Ishikawa (cell line): ENCODE results near the gene MICAL3.

Experiments
- CEBPB ChIP-seq: IDR thresholded peaks from 2 replicates; pipeline ENCODE4 v1.6.1; 2012
- CREB1 ChIP-seq: IDR thresholded peaks from 2 replicates; pipeline ENCODE4 v1.6.1; 2012; ENCODE audit warnings: low read depth
- EGR1 ChIP-seq: IDR thresholded peaks from 2 replicates; pipeline ENCODE4 v1.6.1; 2012
- EP300 ChIP-seq: IDR thresholded peaks from 2 replicates; pipeline ENCODE4 v1.6.1; 2012; ENCODE audit warnings: borderline replicate concordance
- FOXM1 ChIP-seq: IDR thresholded peaks from 2 replicates; pipeline ENCODE4 v1.6.1; 2012; ENCODE audit warnings: low read depth, borderline replicate concordance
- MAX ChIP-seq: IDR thresholded peaks from 2 replicates; pipeline ENCODE4 v1.6.1; 2012
- NFIC ChIP-seq: IDR thresholded peaks from 2 replicates; pipeline ENCODE4 v1.6.1; 2012
- RAD21 ChIP-seq: IDR thresholded peaks from 2 replicates; pipeline ENCODE4 v1.6.1; 2012; ENCODE audit warnings: low read depth
- REST ChIP-seq: IDR thresholded peaks from 2 replicates; pipeline ENCODE4 v1.6.1; 2012; ENCODE audit warnings: low read depth, mild to moderate bottlenecking
- TAF1 ChIP-seq: IDR thresholded peaks from 2 replicates; pipeline ENCODE4 v1.6.1; 2012; ENCODE audit warnings: low read depth, mild to moderate bottlenecking
- TCF12 ChIP-seq: IDR thresholded peaks from 2 replicates; pipeline ENCODE4 v1.6.1; 2012; ENCODE audit warnings: low read depth
- TEAD4 ChIP-seq: IDR thresholded peaks from 2 replicates; pipeline ENCODE4 v1.6.1; 2012
- YY1 ChIP-seq: IDR thresholded peaks from 2 replicates; pipeline ENCODE4 v1.6.1; 2012; ENCODE audit warnings: low read depth
- ZBTB7A ChIP-seq: IDR thresholded peaks from 2 replicates; pipeline ENCODE4 v1.6.1; 2012; ENCODE audit warnings: low read depth
- TF ChIP-seq, protein P1 (sequence below): IDR thresholded peaks from 2 replicates; pipeline ENCODE4 v1.6.1; 2012

MICAL3 gene

GRCh38 chr22:17941471-17942406 lies 82.6 kb downstream of the MICAL3 start:
- TF ChIP-seq FOXM1 (no peak), TEAD4 (no peak), CEBPB (no peak), CREB1 (no peak), EP300 (no peak), EGR1 (no peak), YY1 (no peak), REST (no peak), ZBTB7A (no peak)
- TF ChIP-seq, protein P1, sequence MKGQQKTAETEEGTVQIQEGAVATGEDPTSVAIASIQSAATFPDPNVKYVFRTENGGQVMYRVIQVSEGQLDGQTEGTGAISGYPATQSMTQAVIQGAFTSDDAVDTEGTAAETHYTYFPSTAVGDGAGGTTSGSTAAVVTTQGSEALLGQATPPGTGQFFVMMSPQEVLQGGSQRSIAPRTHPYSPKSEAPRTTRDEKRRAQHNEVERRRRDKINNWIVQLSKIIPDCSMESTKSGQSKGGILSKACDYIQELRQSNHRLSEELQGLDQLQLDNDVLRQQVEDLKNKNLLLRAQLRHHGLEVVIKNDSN = no peak

- TF ChIP-seq, protein P1 = no peak
- TF ChIP-seq TAF1 (no peak), YY1 (no peak), EGR1 (no peak), CREB1 (no peak), NFIC (no peak), TCF12 (no peak), FOXM1 (no peak), MAX (no peak), RAD21 (no peak), ZBTB7A (no peak), TEAD4 (no peak), REST (no peak), CEBPB (no peak), EP300 (no peak)
Measured at GRCh38 chr22:17939579-17939978, 84.8 kb downstream of the MICAL3 start.

DNA sequence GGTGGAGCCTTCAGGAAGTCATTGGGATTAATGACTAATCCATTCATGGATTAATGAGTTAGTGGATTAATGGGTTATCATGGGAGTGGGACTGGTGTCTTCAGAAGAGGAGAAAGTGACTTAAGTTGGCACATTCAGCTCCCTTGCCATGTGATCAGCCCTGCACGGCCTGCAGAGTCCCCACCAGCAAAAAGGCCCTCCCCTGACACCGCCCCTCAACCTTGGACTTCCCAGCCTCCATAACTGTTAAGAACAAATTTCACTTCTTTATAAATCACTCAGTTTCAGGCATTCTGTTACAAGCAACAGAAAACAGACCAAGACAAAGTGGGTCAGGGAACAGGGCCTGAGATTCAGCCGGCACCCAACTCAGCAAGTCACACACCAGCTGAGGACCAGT lies 85.3 kb downstream of the MICAL3 start:
- TF ChIP-seq CREB1 (no peak), YY1 (no peak), TAF1 (no peak), CEBPB (no peak), NFIC (no peak), EP300 (no peak), TEAD4 (no peak), RAD21 (no peak), MAX (no peak)
- TF ChIP-seq, protein P1 = no peak

- TF ChIP-seq EP300 (no peak), TEAD4 (no peak), ZBTB7A (no peak), YY1 (no peak), REST (no peak), RAD21 (no peak), CEBPB (no peak), TAF1 (no peak), MAX (no peak), EGR1 (no peak), FOXM1 (no peak)
- TF ChIP-seq, protein P1 = no peak
Measured at GRCh38 chr22:17938484-17938924, 85.9 kb downstream of the MICAL3 start.
